Stimulated activated CD4-positive, alpha-beta T cell treated with anti-CD3 and anti-CD28 coated beads, TNF-alpha, amount 100 ng/mL, for 1 hour (primary cell): ENCODE measurements around the gene SLC35A5.
"Not testable (repeated sequence)": the region's sequence is repeated elsewhere in the genome, so short reads cannot be mapped to it uniquely, and the experiment has no call there.

Experiments
- DNase-seq, 3 donors: peaks; one replicate each; pipeline ENCODE4 v3.0.0-alpha.2; 2020; ENCODE audit warnings: low read depth in 3 of 3, low spot score in 1 of 3

SLC35A5 gene, protein sequence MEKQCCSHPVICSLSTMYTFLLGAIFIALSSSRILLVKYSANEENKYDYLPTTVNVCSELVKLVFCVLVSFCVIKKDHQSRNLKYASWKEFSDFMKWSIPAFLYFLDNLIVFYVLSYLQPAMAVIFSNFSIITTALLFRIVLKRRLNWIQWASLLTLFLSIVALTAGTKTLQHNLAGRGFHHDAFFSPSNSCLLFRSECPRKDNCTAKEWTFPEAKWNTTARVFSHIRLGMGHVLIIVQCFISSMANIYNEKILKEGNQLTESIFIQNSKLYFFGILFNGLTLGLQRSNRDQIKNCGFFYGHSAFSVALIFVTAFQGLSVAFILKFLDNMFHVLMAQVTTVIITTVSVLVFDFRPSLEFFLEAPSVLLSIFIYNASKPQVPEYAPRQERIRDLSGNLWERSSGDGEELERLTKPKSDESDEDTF

DNA sequence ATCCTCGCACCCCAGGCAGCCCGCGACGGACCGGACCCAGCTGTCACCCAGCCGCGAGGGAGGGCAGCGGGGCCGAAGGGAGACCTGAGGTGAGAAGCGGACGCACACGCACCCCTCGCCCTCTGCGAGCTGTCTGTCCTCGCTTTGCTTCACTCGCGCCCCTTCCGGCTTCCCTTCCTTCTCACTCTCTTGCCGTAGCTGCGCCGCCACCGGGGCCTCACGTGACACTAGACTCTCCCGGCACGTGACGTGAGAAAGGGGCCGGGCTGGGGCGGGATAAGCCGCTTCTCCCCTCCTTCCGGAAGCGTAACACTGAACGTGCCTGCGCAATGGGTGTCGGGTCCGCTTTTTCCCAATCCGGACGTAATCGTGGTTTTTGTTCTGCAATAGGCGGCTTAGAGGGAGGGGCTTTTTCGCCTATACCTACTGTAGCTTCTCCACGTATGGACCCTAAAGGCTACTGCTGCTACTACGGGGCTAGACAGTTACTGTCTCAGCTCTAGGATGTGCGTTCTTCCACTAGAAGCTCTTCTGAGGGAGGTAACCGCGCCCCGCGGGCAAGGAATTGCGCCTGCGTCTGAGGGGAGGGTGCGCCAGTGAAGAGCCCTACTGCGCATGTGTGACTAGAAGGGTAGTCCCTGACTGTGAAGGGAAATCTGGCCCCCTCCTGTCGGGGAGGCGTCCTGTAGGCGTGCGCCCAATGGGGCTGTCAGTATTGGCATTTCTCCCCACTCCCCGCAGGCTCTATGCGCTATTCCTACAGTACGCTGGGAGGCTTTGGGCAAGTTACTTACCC lies at the start of gene SLC35A5, which contains the start of gene ATG3:
Gene SLC35A5, plus strand, starts transcription at position 312 of the 796 bp plus-strand sequence. CDS start 1,359 bp downstream, outside the sequence.
Gene ATG3, minus strand, starts transcription at position 229 of the 796 bp plus-strand sequence. CDS start 434 bp downstream, outside the sequence.
- peak; percentile 94 to 98 (median 97) for DNase-seq

DNA sequence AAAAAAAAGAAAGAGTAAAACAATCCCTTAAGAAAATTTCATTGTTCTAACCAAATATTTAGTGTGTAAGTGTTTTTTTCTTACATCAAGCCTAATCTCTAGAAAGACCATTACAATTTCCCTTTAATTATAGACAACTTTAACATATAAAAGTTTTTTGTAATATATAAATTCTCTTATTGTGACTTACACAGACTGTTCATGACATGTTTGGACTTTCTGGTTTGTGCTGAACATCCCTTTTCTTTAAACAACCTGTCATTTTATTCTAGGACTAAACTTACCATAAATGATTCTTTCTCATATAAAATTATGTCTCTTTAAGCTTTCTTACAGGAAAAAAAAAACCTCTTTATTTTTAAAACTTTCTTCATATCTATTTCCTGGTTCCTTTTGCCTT lies 49.5 kb upstream of the SLC35A5 start:
- no peak for DNase-seq

DNA sequence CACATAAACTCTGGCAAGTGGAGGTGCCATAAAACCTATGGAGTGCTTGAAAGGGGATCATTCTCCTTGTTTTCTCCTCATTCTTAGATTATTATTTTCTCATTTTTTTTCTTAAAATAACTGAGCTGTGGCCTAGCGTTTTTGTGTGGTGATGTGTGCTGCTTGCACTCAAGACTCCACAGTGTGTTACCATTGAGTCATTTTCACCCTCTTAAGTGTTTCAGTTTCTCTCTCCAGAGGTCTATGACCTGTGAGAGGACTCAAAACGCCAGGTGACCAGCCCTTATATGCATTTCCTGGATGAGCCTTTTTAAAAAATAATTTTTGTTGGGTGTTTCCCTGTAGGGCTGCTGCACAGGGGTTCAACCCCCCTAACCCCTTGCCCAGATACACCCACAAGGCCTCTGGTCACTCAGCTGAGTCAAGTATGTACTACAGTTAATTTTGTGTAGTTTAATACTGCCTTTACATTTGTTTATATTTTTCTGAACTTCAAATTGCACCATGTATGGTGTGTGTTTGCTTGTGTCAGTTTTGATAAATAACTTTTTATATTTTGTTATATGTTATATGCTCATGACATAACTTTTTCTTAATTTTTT lies 47.2 kb upstream of the SLC35A5 start:
- DNase-seq = no peak

DNA sequence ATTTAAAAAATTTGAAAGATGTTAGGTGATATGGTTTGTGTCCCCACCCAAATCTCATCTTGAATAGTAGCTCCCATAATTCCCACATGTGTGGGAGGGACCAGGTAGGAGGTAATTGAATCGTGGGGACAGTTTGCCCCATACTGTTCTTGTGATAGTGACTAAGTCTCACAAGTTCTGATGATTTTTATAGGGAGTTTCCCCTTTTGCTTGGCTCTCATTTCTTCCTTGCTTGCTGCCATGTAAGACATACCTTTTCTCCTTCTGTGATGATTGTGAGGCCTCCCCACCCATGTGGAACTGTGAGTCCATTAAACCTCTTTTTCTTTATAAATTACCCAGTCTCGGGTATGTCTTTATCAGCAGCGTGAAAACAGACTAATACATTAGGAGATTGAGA lies 42.9 kb upstream of the SLC35A5 start:
- DNase-seq = not testable (repeated sequence)

DNA sequence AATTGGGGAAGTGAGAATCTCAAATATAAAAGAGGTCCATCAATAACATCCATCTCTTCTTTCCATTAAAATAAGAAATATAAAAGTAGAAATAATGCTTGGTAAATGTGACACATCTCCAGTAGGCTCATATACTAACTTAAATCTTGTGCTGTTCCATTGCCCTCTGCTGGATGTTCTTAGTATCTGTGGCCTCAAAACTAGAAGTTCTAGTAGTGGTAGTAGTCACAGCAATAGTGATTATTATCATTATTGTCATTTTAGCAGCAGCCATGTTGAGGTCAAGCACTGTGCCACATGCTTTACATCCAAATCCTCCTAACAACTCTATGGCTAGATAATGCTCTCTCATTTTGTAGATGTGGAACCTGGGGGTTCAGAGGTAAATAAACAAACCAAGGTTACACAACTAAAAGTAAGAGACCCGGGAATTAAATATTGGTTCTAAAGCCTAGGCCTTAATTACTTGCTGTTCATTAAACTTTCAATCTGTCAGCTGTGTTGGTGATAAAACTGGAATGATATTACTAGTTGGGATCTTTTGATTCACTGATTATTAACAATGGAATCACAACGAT lies 42.3 kb upstream of the SLC35A5 start:
- DNase-seq = peak in 1 of 3 donors; percentile 5

DNA sequence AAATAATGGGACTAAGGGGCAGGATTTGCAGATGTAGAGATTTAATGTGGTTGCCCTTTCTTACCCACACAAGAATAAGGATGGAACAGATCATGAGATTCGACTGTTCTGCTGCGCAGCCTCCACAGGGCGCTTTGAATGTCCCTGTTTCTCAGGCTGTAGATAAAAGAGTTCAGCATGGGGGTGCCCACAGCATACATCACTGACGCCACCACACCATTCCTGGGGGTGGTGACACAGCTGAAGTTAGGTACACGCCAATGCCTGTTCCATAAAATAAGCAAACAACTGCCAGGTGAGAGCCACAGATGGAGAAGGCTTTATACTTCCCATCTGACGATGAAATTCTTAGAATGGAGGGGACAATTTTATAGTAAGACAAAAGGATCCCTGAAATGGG lies 37.7 kb upstream of the SLC35A5 start:
- DNase-seq = not testable (repeated sequence)

DNA sequence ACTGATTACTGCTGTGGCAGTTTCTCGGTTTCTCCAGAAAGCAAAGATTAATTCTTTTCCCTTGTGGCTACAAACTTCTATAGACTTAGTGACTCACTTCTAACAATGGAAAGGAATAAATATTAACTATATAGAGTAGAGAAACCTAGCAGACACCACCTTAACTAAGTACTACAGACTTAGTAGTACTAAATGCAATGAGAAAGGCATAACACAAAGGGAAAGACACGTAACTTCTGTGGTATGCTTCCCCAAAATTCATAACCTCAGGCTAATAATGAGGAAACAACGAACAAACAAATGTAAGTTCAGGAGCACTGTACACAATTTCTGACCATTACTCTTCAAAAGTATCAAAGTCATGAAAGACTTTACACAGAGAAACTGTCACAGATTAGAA lies 31.3 kb upstream of the SLC35A5 start:
- DNase-seq = no peak

DNA sequence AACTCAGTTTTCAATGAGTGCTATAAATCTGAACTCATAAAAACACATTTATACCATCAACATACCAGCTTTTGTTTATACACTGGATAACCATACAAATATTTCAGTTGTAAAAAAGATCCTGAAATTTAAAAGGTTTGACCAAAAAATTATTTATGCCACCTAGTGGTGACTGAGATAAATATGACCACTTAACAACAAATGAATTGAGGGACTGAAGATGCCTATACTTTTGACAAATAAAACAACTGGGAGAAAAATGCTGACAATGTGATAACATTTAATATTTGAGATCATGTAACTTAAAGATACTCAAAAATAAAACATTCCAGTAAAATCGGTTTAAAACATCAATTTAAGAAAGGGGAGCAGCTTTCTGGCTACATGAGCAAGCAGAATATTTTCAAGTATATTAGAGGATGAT lies 30.5 kb upstream of the SLC35A5 start:
- DNase-seq = no peak

DNA sequence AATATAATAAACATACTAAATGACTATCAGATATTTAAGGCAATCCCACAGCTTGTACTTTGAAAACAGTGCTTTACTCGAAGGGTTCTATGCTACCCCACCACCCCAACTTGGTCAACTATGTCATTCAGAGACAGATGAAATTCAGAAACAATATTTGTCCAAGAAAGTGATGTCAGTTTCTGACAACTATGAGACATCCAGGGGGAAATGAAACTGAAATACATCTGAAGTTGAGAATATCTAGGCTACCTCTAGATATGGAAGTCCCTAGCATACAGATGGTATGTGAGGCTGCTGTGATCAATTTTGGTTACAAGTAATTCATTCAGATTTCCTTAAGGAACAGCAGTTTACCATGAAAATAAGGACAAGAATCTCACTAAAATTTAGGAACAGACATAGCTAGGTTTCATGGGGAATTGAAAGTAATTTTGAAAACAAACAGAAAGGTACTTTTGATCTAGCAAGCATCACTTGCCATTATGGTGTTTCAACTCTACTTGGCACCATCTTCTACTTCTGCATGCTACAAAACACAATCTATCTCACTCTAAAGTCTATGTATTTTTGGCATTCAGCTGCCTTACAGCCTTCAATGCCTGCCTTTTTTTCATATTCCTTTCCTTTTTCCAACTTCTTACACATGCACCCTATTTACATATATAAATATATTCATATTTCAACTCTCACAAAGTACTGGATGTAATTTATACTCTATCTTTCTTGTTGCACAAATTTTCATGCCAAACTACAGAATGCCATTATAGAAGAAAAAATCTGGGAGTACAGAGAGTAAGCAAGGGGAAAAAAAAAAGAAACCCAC lies 21.8 kb upstream of the SLC35A5 start:
- no peak for DNase-seq

DNA sequence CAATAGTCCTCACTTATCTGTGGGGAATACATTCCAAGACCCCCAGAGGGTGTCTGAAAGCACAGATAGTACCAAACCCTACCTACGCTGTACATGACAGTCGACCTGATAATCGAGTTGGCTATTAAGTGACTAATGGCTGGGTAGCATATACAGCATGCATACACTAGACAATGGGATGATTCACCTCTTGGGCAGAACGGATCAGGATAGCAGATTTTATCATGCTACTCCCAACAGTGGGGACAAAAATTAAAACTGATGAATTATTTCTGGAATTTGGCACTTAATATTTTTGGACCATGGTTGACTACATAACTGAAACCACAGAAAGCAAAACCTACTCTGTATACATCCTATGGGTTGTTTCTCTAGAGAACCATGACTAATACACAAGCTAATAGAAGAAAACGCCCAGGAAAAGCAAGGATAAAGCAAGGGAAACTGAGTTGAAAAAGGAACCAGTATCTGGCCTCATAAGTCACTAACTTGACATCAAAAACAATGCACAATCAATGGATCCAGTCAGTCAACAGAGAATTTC lies 15.6 kb upstream of the SLC35A5 start:
- DNase-seq = no peak

DNA sequence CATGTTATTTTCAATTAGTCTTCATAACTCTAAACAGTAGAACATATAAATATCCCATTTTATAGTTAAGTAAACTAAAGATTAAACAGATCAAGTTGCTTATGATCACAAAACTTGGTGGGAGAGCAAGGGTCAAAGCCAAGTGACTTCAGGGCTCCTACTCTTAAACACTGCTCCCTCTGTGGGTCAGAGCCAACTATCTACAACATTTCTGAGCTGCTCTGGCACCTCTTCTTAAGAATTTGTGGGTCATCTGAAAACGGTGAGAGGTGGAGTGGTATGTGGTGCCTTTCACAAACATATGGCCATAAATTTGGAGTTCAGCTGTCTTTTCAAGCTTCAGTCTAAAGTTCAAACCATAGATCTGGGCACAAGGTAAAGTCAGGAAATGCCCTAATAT lies 11.0 kb upstream of the SLC35A5 start:
- DNase-seq = no peak

DNA sequence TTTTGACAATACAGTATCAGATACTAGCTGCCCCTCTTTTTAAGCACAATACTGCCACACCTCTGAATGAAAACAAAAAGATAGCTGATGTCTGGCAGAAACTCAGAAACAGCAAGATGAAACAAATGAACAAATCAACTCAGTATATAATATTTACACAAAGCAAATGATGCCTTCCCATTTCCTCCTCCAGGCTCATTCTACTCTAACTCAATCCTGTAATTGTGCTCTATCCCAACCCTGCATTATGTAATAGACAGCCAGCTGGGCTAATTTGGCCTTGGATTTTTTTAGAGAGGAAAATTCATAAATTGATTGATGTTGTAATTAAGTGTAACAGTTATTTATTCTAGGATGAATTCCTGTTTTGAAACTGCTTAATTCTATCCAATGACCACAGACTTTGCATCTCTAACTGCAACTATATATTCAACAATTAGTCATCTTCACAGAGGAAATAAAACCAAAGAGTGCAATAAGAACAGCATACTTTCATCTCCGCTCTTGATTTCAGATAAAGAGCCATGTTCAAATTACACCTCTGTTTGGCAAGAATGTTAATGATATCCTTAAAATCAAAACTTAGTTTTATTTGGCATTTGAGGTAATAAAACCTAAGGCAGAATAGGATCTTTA lies 6.2 kb upstream of the SLC35A5 start:
- no peak for DNase-seq

DNA sequence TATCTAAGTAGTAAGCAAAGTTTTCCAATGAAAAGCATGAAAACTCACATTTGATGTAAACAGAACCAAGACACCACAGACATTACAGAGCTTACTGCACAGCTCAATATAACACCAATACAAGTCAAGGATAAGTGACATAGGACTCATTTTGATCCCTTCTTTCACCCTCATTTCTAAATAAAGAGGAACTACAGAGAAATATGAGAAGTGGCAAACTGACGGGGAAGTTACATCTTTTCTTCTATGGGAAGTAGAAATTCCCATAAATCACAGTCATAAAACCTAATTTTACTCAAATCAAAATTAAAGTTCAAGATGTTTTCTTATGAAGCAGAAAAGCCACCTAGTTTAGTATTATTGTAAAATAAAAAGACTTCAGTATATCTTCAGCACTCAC lies 3.9 kb upstream of the SLC35A5 start:
- no peak for DNase-seq

DNA sequence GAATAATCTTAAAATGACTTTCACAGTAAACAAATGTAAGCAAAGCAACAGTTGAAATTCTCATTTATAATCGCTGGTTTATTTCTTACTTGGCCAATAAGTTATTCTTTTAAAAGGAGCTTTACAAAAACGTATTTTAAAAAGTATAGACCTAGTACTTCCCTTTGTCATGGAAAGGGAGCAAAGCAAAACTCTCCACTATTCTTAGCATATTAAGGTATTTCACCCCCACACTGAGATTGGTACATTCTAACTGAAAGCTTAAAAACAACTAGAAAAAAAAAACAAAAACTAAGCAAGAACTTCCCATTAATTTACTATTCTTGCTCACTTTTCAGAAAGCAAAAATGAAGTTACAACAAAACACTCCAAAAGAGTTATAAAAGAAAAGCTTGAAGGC lies 1.5 kb upstream of the SLC35A5 start:
- DNase-seq = no peak

DNA sequence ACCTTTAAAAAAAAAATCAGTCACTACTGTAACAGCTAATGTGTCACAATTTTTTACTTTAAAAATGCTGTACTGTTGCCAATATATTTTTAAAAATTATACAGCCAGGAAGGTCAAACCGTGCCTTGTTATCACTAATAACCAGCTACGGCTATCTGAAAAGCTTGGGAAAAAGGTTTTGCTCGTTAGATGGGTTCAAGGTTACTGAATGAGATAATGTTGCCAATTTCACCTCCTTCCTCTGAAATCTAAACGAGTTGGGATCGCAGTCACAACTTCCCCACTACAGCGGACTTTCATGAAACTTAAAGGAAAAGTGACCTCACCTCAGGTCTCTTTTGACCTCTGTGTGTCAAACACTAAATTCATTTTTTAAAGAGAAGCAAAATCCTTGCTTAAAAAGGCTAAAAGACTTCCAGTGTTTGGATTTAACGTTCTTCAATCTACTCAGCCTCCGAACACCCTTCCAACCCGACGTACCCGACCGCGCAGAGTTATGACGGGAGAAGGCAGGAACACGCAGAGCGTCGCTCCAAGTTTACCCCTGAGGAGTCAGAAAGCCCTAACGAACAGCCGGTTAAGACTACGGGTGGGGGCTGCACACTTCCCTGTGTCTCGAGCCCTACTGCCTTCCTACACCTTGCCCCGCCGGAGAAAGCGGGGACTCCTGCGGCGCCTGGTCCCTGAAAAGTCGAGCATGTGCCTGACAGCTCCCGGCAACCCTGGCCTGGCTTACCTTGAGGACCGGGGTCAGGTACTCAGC lies 943 bp upstream of the SLC35A5 start:
- peak; percentile 11 to 46 (median 12) for DNase-seq

DNA sequence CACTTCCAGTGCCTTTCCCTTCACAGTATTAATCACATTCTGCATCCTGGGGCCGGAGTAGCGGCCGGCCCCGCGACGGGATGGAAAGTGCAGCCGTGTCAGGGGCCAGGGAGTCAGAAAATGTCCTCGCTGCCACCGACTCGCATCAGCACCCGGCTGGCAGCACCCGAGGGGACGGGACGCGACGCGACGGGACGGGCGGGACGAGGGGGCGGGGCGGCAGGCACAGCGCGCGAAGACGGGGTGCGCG lies 436 bp upstream of the SLC35A5 start:
- DNase-seq = peak in 1 of 3 donors; percentile 67

DNA sequence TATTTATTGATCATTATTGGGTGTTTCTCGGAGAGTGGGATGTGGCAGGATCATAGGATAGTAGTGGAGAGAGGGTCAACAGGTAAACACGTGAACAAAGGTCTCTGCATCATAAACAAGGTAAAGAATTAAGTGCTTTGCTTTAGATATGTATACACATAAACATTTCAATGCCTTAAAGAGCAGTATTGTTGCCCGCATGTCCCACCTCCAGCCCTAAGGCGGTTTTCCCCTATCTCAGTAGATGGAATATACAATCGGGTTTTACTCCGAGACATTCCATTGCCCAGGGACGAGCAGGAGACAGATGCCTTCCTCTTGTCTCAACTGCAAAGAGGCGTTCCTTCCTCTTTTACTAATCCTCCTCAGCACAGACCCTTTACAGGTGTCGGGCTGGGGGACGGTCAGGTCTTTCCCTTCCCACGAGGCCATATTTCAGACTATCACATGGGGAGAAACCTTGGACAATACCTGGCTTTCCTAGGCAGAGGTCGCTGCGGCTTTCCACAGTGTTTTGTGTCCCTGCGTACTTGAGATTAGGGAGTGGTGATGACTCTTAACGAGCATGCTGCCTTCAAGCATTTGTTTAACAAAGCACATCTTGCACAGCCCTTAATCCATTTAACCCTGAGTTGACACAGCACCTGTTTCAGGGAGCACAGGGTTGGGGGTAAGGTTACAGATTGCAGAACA lies 2.5 kb downstream of the SLC35A5 start:
- not testable (repeated sequence) for DNase-seq

DNA sequence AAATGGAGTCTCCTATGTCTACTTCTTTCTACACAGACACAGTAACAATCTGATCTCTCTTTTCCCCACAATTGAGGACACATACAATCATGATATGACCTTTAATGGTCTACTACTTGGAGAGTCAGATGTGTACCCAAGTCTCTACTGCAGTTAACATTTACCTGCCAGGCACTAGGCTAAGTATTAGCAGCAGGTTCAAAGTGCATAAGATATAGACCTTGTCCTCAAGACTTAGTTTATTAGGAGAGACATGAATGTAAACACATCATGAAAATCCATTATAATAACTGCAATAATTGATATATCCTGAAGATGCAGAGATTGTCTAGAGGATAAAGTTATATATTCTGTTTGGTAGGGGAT lies 3.1 kb downstream of the SLC35A5 start:
- DNase-seq = no peak

DNA sequence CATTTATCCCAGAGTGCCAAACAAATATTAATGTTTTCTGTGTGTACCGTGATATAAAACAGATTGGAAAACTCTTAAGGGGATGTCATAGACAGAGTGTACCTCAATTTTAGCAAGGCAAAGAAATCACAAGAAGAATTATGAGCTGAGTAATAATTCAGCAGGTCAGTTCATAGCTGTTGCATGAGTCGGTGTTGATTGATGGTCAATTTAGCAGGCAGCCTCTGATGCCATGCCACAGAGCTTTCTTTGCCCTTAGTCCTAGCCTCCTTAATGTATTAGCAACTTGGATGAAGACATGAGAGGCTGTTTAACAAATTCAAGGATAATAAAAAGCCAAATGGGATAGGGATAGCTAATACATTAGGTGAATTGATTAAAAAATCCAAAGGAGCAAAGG lies 6.8 kb downstream of the SLC35A5 start:
- no peak for DNase-seq
